GM21825 (cell line): ENCODE measurements around the gene TMPRSS13.

Experiments used
- ATAC-seq: cut with Tn5 transposase; IDR thresholded peaks from one replicate; pipeline ENCODE4 v1.9.1; 2021; ENCODE audit warnings: mild to moderate bottlenecking, moderate library complexity; ENCODE audit not compliant: unreplicated experiment

Gene TMPRSS13

DNA sequence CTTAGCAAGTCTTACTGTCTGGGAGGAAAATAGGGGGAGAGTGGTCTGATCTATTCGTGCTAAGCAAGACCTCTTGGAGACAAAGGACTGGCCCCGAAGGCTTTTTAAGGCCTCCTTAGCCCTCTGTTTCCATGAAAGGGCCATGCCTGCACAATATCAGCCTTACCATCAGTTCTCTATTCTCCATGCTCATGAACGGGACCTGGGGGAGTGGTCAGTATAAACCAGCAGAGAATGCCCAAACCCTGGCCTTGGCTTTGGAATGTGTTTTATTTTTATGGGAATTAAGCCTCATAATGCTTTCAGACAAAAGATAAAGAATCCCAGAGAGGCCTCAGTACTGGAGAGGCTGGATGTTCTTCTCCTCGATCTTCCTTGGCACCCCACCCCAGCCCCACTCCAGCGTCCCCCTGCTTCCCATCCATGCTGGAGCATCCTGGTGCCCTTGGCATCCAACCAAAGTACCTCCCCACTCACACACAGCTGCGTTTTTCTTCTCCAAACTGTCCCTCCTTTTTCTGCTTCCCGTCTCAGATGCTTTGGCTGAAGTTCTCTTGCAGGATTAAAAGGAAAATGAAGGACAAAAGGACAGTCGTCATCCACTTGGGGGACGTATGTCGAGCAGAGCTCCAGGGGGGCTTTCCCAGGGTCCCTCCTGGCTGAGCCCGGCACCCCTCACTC lies 71.3 kb downstream of the TMPRSS13 start:
- no peak for ATAC-seq

- ATAC-seq: no peak
Measured at GRCh38 chr11:117855912-117856651, 73.1 kb downstream of the TMPRSS13 start.

- ATAC-seq: no peak
Measured at GRCh38 chr11:117855186-117855845, 73.9 kb downstream of the TMPRSS13 start.

GRCh38 chr11:117852309-117852708 lies 76.9 kb downstream of the TMPRSS13 start:
- ATAC-seq: no peak

DNA sequence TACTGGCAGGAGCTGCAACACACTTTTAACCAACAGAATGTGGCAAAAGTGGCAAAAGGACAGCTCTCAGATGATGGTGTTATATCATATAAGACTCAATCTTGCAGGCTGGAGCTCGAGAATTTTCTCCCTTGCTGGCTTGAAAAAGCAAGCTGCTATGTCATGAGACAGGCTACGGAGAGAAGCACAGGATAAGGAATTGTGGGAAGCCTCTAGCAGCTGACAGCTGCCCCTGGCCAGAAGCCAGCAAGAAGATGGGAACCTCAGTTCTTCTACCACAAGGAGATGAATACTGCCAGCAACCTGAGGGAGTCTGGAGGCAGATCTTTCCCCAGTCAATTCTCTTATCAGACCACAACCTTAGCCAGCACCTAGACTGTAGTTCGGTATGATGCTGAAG lies 77.3 kb downstream of the TMPRSS13 start:
- ATAC-seq: no peak

GRCh38 chr11:117851106-117851505 lies 78.1 kb downstream of the TMPRSS13 start:
- no peak for ATAC-seq
